OCI-LY3 (cell line): ENCODE results near the gene SPRN.

Source experiments
- H2AFZ ChIP-seq: fragments of 200-600, 300-600 bp; shearing (Covaris generic); 2 replicates; pipeline ENCODE4 v1.6.0; 2014; ENCODE audit warnings: antibody characterized with exemption, low read depth, low read length
- H3K27ac ChIP-seq: fragments of 200-600, 300-600 bp; sonication (generic); 2 replicates; pipeline ENCODE4 v1.5.1; 2014; ENCODE audit warnings: mild to moderate bottlenecking, low read length, moderate library complexity, mixed read lengths
- H3K27me3 ChIP-seq: fragments of 200-600, 300-600 bp; sonication (generic); 2 replicates; pipeline ENCODE4 v1.6.1; 2014; ENCODE audit warnings: low read depth, low read length, mixed read lengths
- H3K36me3 ChIP-seq: fragments of 200-600, 300-600 bp; sonication (generic); replicated peaks from 2 replicates; pipeline ENCODE3; 2014; ENCODE audit warnings: low read depth, low read length, mixed read lengths
- H3K4me1 ChIP-seq: fragments of 300-600, 200-600 bp; sonication (generic); 2 replicates; pipeline ENCODE4 v1.6.1; 2014; ENCODE audit warnings: low read length, mixed read lengths
- H3K4me2 ChIP-seq: fragments of 200-600, 300-600 bp; sonication (generic); 2 replicates; pipeline ENCODE4 v1.6.1; 2014; ENCODE audit warnings: low read length, mixed read lengths
- H3K4me3 ChIP-seq: fragments of 300-600, 200-600 bp; sonication (generic); 2 replicates; pipeline ENCODE4 v1.5.1; 2014; ENCODE audit warnings: antibody characterized with exemption, mild to moderate bottlenecking, low read length, moderate library complexity
- H3K79me2 ChIP-seq: fragments of 300-600, 200-600 bp; shearing (Covaris generic); 2 replicates; pipeline ENCODE4 v1.6.1; 2014; ENCODE audit warnings: mild to moderate bottlenecking, low read length, mixed read lengths
- H3K9ac ChIP-seq: fragments of 300-600, 200-600 bp; shearing (Covaris generic); 2 replicates; pipeline ENCODE4 v1.6.0; 2014; ENCODE audit warnings: mild to moderate bottlenecking, low read length, moderate library complexity
- H3K9me3 ChIP-seq: fragments of 200-600, 300-600 bp; shearing (Covaris generic); 2 replicates; pipeline ENCODE4 v1.6.1; 2014; ENCODE audit warnings: low read length, mixed read lengths; ENCODE audit not compliant: insufficient read depth
- H4K20me1 ChIP-seq: fragments of 200-600, 300-600 bp; sonication (generic); 2 replicates; pipeline ENCODE4 v1.6.1; 2016; ENCODE audit warnings: low read length, mixed read lengths; ENCODE audit not compliant: insufficient read depth
- CTCF ChIP-seq: fragments of 200-600, 300-600 bp; sonication (generic); IDR thresholded peaks from 2 replicates; pipeline ENCODE4 v1.5.1; 2014; ENCODE audit warnings: antibody characterized with exemption, low read length, low read depth
- EZH2phosphoT487 ChIP-seq: fragments of 200-600 bp; shearing (Covaris generic); IDR thresholded peaks from 2 replicates; pipeline ENCODE4 v1.6.1; 2018; ENCODE audit warnings: antibody characterized with exemption, mixed run types, low read depth

Gene SPRN

GRCh38 chr10:133444342-133445267 lies 20.2 kb upstream of the SPRN start:
- H3K9ac ChIP-seq, result no peak overlapping the region
- H3K9me3 ChIP-seq, result peaks cover 4% of the 10 kb centered on the region; the same call in 1 of the 2 replicates
- no peaks in the 10 kb centered on the region for H4K20me1 ChIP-seq
- no peaks in the 10 kb centered on the region for H3K4me1 ChIP-seq
- H3K36me3 ChIP-seq, result no peaks in the 10 kb centered on the region
- no peak overlapping the region for H2AFZ ChIP-seq
- no peak overlapping the region for H3K4me2 ChIP-seq
- TF ChIP-seq EZH2phosphoT487 (no peak), CTCF (no peak)
- H3K4me3 ChIP-seq, result no peak overlapping the region
- H3K79me2 ChIP-seq, result no peaks in the 10 kb centered on the region
- no peak overlapping the region for H3K27ac ChIP-seq
- no peaks in the 10 kb centered on the region for H3K27me3 ChIP-seq

GRCh38 chr10:133442967-133443924 lies 18.8 kb upstream of the SPRN start:
- H3K4me2 ChIP-seq, result no peak overlapping the region
- no peak overlapping the region for H3K4me3 ChIP-seq
- no peak for TF ChIP-seq CTCF
- TF ChIP-seq EZH2phosphoT487, result no peak
- H3K27ac ChIP-seq, result no peak overlapping the region
- H3K9ac ChIP-seq, result no peak overlapping the region
- H2AFZ ChIP-seq, result no peak overlapping the region
- no peaks in the 10 kb centered on the region for H3K27me3 ChIP-seq
- H3K4me1 ChIP-seq, result peaks cover 3% of the 10 kb centered on the region; the same call in 1 of the 2 replicates
- peaks cover 2% of the 10 kb centered on the region; the same call in 1 of the 2 replicates for H3K9me3 ChIP-seq
- H3K79me2 ChIP-seq, result no peaks in the 10 kb centered on the region
- H4K20me1 ChIP-seq, result no peaks in the 10 kb centered on the region
- H3K36me3 ChIP-seq, result no peaks in the 10 kb centered on the region

GRCh38 chr10:133442191-133442966 lies 18.0 kb upstream of the SPRN start:
- H3K4me3 ChIP-seq, result no peak overlapping the region

More at GRCh38 chr10:133442191-133442966, 18.0 kb upstream of the SPRN start:
- Histone ChIP-seq H3K79me2 (no peaks in the 10 kb centered on the region), H4K20me1 (no peaks in the 10 kb centered on the region), H3K27me3 (no peaks in the 10 kb centered on the region), H3K4me2 (no peak overlapping the region), H3K4me1 (peaks cover 3% of the 10 kb centered on the region; the same call in 1 of the 2 replicates), H3K9ac (no peak overlapping the region), H3K27ac (no peak overlapping the region), H3K9me3 (no peaks in the 10 kb centered on the region), H3K36me3 (no peaks in the 10 kb centered on the region), H2AFZ (no peak overlapping the region)
- TF ChIP-seq EZH2phosphoT487, result no peak
- TF ChIP-seq CTCF, result no peak
